Nephron progenitor cell (in vitro differentiated cells): ENCODE results near the gene CUL2.

Experiments used
- DNase-seq: peaks from one replicate; pipeline ENCODE4 v3.0.0; 2021
- H3K27ac Mint-ChIP-seq: 2 replicates; pipeline ENCODE4 v1.8.0; 2021; ENCODE audit warnings: mild to moderate bottlenecking, moderate library complexity, mixed read lengths
- H3K27me3 Mint-ChIP-seq: 2 replicates; pipeline ENCODE4 v1.8.0; 2021; ENCODE audit warnings: mild to moderate bottlenecking, low read depth, mixed read lengths; ENCODE audit not compliant: poor library complexity
- H3K36me3 Mint-ChIP-seq: 2 replicates; pipeline ENCODE4 v1.8.0; 2021; ENCODE audit warnings: low read depth, mixed read lengths
- H3K4me1 Mint-ChIP-seq: 2 replicates; pipeline ENCODE4 v1.8.0; 2021; ENCODE audit warnings: mixed read lengths
- H3K4me3 Mint-ChIP-seq: 2 replicates; pipeline ENCODE4 v1.8.0; 2021; ENCODE audit warnings: mild to moderate bottlenecking, moderate library complexity, mixed read lengths
- H3K9me3 Mint-ChIP-seq: 2 replicates; pipeline ENCODE4 v1.8.0; 2021; ENCODE audit warnings: mild to moderate bottlenecking, moderate library complexity, mixed read lengths
- TF ChIP-seq, protein P1 (sequence below): fragments of 200-600 bp; sonication (generic); IDR thresholded peaks from 2 replicates; pipeline ENCODE4 v1.5.0; 2021; ENCODE audit warnings: antibody characterized with exemption

CUL2 gene

DNA sequence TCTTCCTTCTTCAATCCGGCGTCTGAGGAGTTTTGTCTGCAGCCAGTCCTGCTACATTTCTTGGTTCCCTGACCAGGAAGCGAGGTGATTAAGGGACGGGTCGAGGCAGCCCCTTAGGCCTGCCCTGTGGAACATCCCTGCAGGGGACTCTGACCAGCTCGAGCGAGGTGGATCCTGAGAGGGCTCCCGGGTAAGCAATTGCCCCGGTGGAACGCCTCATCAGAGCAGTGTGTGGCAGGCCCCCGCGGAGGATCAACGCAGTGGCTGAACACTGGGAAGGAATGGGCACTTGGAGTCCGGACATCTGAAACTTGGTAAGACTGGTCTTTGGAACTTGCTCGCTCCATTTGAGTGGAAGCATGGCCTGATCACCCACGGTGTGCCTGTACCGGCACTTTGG lies 121.0 kb downstream of the CUL2 start:
- no peaks in the 10 kb centered on the region for H3K36me3 Mint-ChIP-seq
- peaks cover 49% of the 10 kb centered on the region for H3K4me1 Mint-ChIP-seq
- H3K27me3 Mint-ChIP-seq = peaks cover 6% of the 10 kb centered on the region
- no peak for DNase-seq
- no peak overlapping the region for H3K4me3 Mint-ChIP-seq
- H3K27ac Mint-ChIP-seq = peak overlapping the region; percentile 14
- peaks cover 3% of the 10 kb centered on the region for H3K9me3 Mint-ChIP-seq
- TF ChIP-seq, protein P1, sequence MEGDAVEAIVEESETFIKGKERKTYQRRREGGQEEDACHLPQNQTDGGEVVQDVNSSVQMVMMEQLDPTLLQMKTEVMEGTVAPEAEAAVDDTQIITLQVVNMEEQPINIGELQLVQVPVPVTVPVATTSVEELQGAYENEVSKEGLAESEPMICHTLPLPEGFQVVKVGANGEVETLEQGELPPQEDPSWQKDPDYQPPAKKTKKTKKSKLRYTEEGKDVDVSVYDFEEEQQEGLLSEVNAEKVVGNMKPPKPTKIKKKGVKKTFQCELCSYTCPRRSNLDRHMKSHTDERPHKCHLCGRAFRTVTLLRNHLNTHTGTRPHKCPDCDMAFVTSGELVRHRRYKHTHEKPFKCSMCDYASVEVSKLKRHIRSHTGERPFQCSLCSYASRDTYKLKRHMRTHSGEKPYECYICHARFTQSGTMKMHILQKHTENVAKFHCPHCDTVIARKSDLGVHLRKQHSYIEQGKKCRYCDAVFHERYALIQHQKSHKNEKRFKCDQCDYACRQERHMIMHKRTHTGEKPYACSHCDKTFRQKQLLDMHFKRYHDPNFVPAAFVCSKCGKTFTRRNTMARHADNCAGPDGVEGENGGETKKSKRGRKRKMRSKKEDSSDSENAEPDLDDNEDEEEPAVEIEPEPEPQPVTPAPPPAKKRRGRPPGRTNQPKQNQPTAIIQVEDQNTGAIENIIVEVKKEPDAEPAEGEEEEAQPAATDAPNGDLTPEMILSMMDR = no peak

DNA sequence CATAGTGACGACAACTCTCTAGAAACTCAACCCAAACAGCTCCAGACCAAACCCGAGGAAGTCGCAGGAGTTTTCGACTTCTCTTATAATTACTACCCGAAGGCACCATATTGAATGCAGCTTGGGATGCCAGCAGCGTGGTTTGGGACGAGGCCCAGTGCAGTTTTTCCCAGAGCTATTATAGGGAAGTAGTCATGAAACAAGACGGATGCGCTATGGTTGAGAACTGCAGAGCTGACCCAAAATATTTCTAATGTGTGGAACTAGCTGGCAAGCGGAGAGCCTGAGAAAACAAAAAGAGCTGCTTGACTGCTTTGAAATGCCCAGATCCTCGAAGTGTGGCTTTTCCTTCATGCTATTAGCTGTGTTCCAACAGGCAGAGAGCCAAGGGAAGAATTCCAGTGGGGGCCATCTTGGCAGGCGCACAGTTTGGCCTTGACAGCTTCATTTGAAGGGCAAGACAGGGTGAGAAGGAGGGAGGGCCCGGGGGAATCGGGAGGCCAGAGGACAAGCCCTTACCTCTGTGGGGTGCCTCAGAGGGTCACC lies 122.7 kb downstream of the CUL2 start:
- Mint-ChIP-seq H3K4me3 (no peak overlapping the region), H3K27me3 (peaks cover 4% of the 10 kb centered on the region), H3K4me1 (peaks cover 54% of the 10 kb centered on the region), H3K27ac (no peak overlapping the region), H3K36me3 (no peaks in the 10 kb centered on the region), H3K9me3 (no peaks in the 10 kb centered on the region)
- DNase-seq = no peak
- TF ChIP-seq, protein P1 = no peak

DNA sequence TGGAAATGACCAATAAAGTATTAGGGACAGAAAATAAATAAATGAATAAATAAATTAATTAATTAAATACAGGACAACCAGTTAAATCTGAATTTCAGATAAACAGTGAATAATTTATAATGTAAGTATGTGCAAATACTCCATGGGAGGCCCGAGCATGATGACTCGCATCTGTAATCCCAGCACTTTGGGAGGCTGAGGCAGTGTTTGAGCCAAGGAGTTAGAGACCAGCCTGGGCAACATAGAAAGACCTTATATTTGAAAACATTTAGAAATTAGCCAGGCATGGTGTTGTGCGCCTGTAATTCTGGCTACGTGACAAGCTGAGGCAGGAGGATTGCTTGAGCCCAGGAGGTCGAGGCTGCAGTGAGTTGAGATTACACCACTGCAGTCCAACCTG lies 123.7 kb downstream of the CUL2 start:
- no peaks in the 10 kb centered on the region for H3K9me3 Mint-ChIP-seq
- peaks cover 4% of the 10 kb centered on the region for H3K27me3 Mint-ChIP-seq
- no peak overlapping the region for H3K27ac Mint-ChIP-seq
- no peak for DNase-seq
- peaks cover 52% of the 10 kb centered on the region for H3K4me1 Mint-ChIP-seq
- no peaks in the 10 kb centered on the region for H3K36me3 Mint-ChIP-seq
- no peak overlapping the region for H3K4me3 Mint-ChIP-seq
- TF ChIP-seq, protein P1 = no peak

DNA sequence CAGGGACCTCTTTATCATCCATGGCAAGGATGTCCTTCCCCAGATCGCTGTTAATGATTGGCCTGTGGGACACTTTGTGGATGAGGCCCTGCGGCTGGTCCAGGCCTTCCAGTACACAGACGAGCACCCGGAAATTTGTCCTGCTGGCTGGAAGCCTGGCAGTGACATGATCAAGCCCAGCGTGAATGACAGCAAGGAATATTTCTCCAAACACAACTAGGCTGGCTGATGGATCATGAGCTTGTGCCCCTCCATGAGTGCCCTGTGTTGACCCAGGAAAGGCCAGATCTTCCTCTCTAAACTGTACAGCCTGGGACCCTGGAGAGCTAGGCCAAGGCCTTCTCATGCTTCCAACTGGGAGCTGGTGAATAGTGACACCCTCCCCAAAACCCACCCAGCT lies 124.1 kb downstream of the CUL2 start:
- Mint-ChIP-seq H3K27ac (no peak overlapping the region), H3K27me3 (peaks cover 4% of the 10 kb centered on the region), H3K9me3 (no peaks in the 10 kb centered on the region), H3K4me3 (no peak overlapping the region), H3K36me3 (no peaks in the 10 kb centered on the region), H3K4me1 (peaks cover 48% of the 10 kb centered on the region)
- TF ChIP-seq, protein P1 = no peak
- DNase-seq = no peak

DNA sequence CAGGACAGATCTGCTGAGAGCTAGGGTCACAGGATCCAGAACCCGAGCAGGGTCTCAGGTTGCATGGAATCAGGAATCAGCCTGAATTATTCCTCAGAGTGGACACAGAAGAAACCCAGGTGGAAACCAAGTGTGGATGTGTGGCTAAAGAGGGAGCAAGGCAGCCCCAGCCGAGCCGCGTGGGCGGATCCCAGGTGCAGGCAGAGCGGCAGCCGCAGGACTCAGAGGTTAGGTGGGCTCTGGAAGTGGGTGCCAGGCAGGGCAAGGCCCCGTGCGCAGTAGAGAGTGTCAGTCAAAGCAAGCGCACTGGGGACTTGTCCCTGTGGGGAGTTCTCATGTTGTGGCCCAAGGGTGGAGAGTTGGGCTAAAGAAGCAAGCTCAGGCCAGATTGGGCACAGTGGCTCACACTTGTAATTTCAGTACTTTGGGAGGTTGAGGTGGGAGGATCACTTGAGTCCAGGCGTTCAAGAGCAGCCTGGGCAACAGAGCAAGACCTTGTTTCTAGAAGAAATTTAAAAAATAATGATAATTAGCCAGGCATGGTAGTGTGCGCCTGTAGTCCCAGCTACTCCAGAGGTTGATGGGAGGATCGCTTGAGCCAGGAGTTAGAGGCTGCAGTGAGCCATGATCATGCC lies 125.9 kb downstream of the CUL2 start:
- peaks cover 37% of the 10 kb centered on the region for H3K4me1 Mint-ChIP-seq
- no peak for DNase-seq
- H3K27me3 Mint-ChIP-seq = peaks cover 6% of the 10 kb centered on the region
- no peak overlapping the region for H3K4me3 Mint-ChIP-seq
- no peaks in the 10 kb centered on the region for H3K9me3 Mint-ChIP-seq
- TF ChIP-seq, protein P1 = no peak
- H3K27ac Mint-ChIP-seq = peak overlapping the region; percentile 72
- H3K36me3 Mint-ChIP-seq = no peaks in the 10 kb centered on the region

DNA sequence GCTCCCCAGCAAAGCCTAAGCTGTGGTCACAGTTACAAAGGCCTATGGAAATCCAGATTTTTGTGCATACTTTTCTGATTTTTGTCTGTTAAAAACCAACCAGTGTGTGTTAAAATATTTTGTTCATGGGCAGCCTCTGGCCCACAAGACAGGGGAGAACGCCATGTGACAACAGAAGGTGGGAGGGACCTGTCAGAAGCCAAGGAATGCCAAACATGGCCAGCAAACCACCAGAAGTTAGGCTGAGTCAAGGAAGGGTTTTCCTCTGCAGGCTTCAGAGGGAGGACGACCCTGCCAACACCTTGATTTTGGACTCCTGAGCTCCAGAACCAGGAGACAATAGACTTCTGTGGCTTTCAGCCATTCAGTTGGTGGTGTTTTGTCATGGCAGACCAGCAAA lies 127.3 kb downstream of the CUL2 start:
- TF ChIP-seq, protein P1 = no peak
- no peak overlapping the region for H3K27ac Mint-ChIP-seq
- peaks cover 3% of the 10 kb centered on the region for H3K27me3 Mint-ChIP-seq
- H3K36me3 Mint-ChIP-seq = no peaks in the 10 kb centered on the region
- H3K4me1 Mint-ChIP-seq = peaks cover 35% of the 10 kb centered on the region
- no peak overlapping the region for H3K4me3 Mint-ChIP-seq
- no peak for DNase-seq
- H3K9me3 Mint-ChIP-seq = no peaks in the 10 kb centered on the region
